Measurements from ENCODE around the gene BIN1. TPM values are rescaled to one million over a fixed set of nuclear protein-coding genes. Genes with fewer than 3 reads are reported as not detected.

The BIN1 gene
- total RNA-seq, 1 experiment from 2014 or later, result 31.8 TPM

- POLR2A ChIA-PET, result no interaction called here
Measured at GRCh38 chr2:127063701-127064590, 43.0 kb downstream of the BIN1 start.

More at GRCh38 chr2:127063701-127064590, 43.0 kb downstream of the BIN1 start:
- TF ChIP-seq CEBPB (IDR thresholded peaks at IDR 0.05; ENCODE audit: low read depth), result no peak
- TF ChIP-seq JUND (IDR thresholded peaks at IDR 0.05), result no peak
- TF ChIP-seq, protein P1, sequence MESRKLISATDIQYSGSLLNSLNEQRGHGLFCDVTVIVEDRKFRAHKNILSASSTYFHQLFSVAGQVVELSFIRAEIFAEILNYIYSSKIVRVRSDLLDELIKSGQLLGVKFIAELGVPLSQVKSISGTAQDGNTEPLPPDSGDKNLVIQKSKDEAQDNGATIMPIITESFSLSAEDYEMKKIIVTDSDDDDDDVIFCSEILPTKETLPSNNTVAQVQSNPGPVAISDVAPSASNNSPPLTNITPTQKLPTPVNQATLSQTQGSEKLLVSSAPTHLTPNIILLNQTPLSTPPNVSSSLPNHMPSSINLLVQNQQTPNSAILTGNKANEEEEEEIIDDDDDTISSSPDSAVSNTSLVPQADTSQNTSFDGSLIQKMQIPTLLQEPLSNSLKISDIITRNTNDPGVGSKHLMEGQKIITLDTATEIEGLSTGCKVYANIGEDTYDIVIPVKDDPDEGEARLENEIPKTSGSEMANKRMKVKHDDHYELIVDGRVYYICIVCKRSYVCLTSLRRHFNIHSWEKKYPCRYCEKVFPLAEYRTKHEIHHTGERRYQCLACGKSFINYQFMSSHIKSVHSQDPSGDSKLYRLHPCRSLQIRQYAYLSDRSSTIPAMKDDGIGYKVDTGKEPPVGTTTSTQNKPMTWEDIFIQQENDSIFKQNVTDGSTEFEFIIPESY (IDR thresholded peaks at IDR 0.05; ENCODE audit: extremely low read depth, insufficient replicate concordance, low read length), result no peak
- TF ChIP-seq ATF3 (IDR thresholded peaks at IDR 0.05), result no peak
- TF ChIP-seq REST (IDR thresholded peaks at IDR 0.05; ENCODE audit: low read depth), result no peak
- TF ChIP-seq POLR2AphosphoS5 (IDR thresholded peaks at IDR 0.05; ENCODE audit: low read depth, low read length), result no peak
- TF ChIP-seq EGR1 (IDR thresholded peaks at IDR 0.05; ENCODE audit: low read depth), result no peak
- TF ChIP-seq RAD21 (IDR thresholded peaks at IDR 0.05; ENCODE audit: low read depth), result no peak
- TF ChIP-seq MAX (IDR thresholded peaks at IDR 0.05), result no peak
- no peak for TF ChIP-seq EZH2 (IDR thresholded peaks at IDR 0.05)
- no peak for TF ChIP-seq SIN3A (IDR thresholded peaks at IDR 0.05; ENCODE audit: low read depth)
- no peak for TF ChIP-seq FOSL1 (IDR thresholded peaks at IDR 0.05; ENCODE audit: low read depth)
- TF ChIP-seq ELF1 (IDR thresholded peaks at IDR 0.05; ENCODE audit: borderline replicate concordance, low read depth), result no peak
- TF ChIP-seq ZNF274 (IDR thresholded peaks at IDR 0.05; ENCODE audit: low read depth, low read length), result no peak
- no peak for TF ChIP-seq SP1 (IDR thresholded peaks at IDR 0.05; ENCODE audit: low read depth)
- TF ChIP-seq, protein P2, sequence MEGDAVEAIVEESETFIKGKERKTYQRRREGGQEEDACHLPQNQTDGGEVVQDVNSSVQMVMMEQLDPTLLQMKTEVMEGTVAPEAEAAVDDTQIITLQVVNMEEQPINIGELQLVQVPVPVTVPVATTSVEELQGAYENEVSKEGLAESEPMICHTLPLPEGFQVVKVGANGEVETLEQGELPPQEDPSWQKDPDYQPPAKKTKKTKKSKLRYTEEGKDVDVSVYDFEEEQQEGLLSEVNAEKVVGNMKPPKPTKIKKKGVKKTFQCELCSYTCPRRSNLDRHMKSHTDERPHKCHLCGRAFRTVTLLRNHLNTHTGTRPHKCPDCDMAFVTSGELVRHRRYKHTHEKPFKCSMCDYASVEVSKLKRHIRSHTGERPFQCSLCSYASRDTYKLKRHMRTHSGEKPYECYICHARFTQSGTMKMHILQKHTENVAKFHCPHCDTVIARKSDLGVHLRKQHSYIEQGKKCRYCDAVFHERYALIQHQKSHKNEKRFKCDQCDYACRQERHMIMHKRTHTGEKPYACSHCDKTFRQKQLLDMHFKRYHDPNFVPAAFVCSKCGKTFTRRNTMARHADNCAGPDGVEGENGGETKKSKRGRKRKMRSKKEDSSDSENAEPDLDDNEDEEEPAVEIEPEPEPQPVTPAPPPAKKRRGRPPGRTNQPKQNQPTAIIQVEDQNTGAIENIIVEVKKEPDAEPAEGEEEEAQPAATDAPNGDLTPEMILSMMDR (IDR thresholded peaks at IDR 0.05 in 2 of 3, conservative IDR thresholded peaks at IDR 0.05 in 1 of 3; ENCODE audit: borderline replicate concordance in 1 of 3, insufficient read depth in 1 of 3, low read depth in 2 of 3, low read length in 2 of 3), result no peak
- no peak for TF ChIP-seq POLR2A (IDR thresholded peaks at IDR 0.05; ENCODE audit: borderline replicate concordance, extremely low read depth, insufficient read depth, insufficient read length)
- no peak for TF ChIP-seq CBX3 (IDR thresholded peaks at IDR 0.05; ENCODE audit: low read depth)
- no peaks in the 10 kb centered on the region; a peak in 1 of 4 replicates for H3K36me3 ChIP-seq (ENCODE audit: control insufficient read depth in 1 of 2, insufficient read depth in 2 of 2, low read length in 2 of 2)
- peak overlapping the region; percentile 89 for H3K9ac ChIP-seq (ENCODE audit: low read length)
- CTCF ChIA-PET, result interaction anchor here (1.0 to 1.4 kb wide), 2 partner anchors 111 to 133 kb away, joined by 3 to 6 read pairs; no protein-coding TSS in a partner anchor
- DNase-seq (ENCODE audit: low read depth, low spot score) (no peak), ATAC-seq (no peak)
- BruUV-seq (replicated peaks), result TSS peak; percentile 38
- peak overlapping the region; percentile 16 to 54 for H3K4me3 ChIP-seq (replicated peaks in 1 of 2; ENCODE audit: low read depth in 1 of 2, low read length in 2 of 2)
- peaks cover 31 to 57% of the 10 kb centered on the region in 2 experiments for H3K4me1 ChIP-seq (ENCODE audit: control insufficient read depth in 1 of 2, insufficient read depth in 2 of 2, low read length in 2 of 2)
- H3K79me2 ChIP-seq (ENCODE audit: insufficient read depth, low read length), result no peaks in the 10 kb centered on the region
- RAD21 ChIA-PET (ENCODE audit: low non-redundant PET in 1 of 2, low total read pairs in 2 of 2, uncharacterized antibody in 2 of 2, unreplicated experiment in 2 of 2), result no interaction called here
- no peaks in the 10 kb centered on the region for H3K27me3 ChIP-seq (ENCODE audit: insufficient read depth, low read length)
- intact Hi-C loops (cut with micrococcal nuclease), result loop anchor here (5.0 kb wide), 1 partner anchor 323 kb away; the partner anchor contains the start of gene MAP3K2
- H2AFZ ChIP-seq (ENCODE audit: low read depth, low read length, poor library complexity, severe bottlenecking), result no peak overlapping the region
- peak overlapping the region; percentile 94 for H3K4me2 ChIP-seq (ENCODE audit: low read length)
- no peaks in the 10 kb centered on the region for H4K20me1 ChIP-seq (ENCODE audit: insufficient read depth)
- peak overlapping the region; percentile 92 for H3K27ac ChIP-seq (ENCODE audit: low read depth, low read length)
- no peaks in the 10 kb centered on the region for H3K9me2 ChIP-seq (ENCODE audit: insufficient read depth)
- H3K9me3 ChIP-seq (ENCODE audit: control insufficient read depth in 1 of 2, insufficient read depth in 1 of 2, low read depth in 1 of 2, low read length in 2 of 2), result no peaks in the 10 kb centered on the region
